H1 (cell line): ENCODE data around the gene TUBGCP3. TPM values are rescaled to one million over a fixed set of nuclear protein-coding genes. Genes with fewer than 3 reads are reported as not detected.

ENCODE experiments used
- CTCF ChIA-PET: fragments of 300-600 bp; sonication (Branson Sonifier 250); formaldehyde crosslinking; loops from one replicate; lab custom pipeline; 2021; ENCODE audit not compliant: partially characterized antibody; lab: Charles Lee
- POLR2A ChIA-PET: fragments of 300-600 bp; sonication (Branson Sonifier 250); formaldehyde crosslinking; loops from one replicate; lab custom pipeline; 2021; ENCODE audit warnings: inconsistent platforms; ENCODE audit not compliant: partially characterized antibody; lab: Charles Lee
- DNase-seq, 2 experiments: peaks; one replicate each; pipeline versions ENCODE4 v3.0.0 to v3.0.0-alpha.2; 2010 to 2022; ENCODE audit warnings: low spot score in 2 of 2, low read depth in 1 of 2, mixed read lengths in 1 of 2
- FAIRE-seq: peaks from 2 replicates; lab custom pipeline; 2011; peaks lifted over from hg19 to GRCh38; lab: Jason Lieb, UNC
- H2AFZ ChIP-seq: 2 replicates; pipeline ENCODE4 v1.8.1; 2012; ENCODE audit warnings: low read length, inconsistent platforms
- H2AK5ac ChIP-seq: 2 replicates; pipeline ENCODE4 v1.6.1; 2013; ENCODE audit warnings: low read depth, low read length
- H2BK120ac ChIP-seq: replicated peaks from 2 replicates; pipeline ENCODE3; 2013; ENCODE audit warnings: low read depth, low read length, inconsistent platforms
- H2BK12ac ChIP-seq: 2 replicates; pipeline ENCODE4 v1.6.1; 2013; ENCODE audit warnings: low read depth, low read length
- H2BK15ac ChIP-seq: 2 replicates; pipeline ENCODE4 v1.6.1; 2013; ENCODE audit warnings: low read length
- H2BK20ac ChIP-seq: 2 replicates; pipeline ENCODE4 v1.6.1; 2013; ENCODE audit warnings: low read length
- H2BK5ac ChIP-seq: 2 replicates; pipeline ENCODE4 v1.6.1; 2013; ENCODE audit warnings: low read depth, low read length
- H3K14ac ChIP-seq: 2 replicates; pipeline ENCODE4 v1.6.1; 2013; ENCODE audit warnings: inconsistent platforms; ENCODE audit not compliant: insufficient read length
- H3K18ac ChIP-seq: 2 replicates; pipeline ENCODE4 v1.6.1; 2013; ENCODE audit warnings: low read length; ENCODE audit errors: extremely low read depth
- H3K23ac ChIP-seq: 2 replicates; pipeline ENCODE4 v1.6.1; 2013; ENCODE audit warnings: inconsistent platforms; ENCODE audit not compliant: insufficient read length
- H3K23me2 ChIP-seq: 2 replicates; pipeline ENCODE4 v1.6.1; 2013; ENCODE audit warnings: low read depth, low read length
- H3K27ac ChIP-seq: 2 replicates; pipeline ENCODE4 v1.6.1; 2011; ENCODE audit warnings: low read depth, low read length, inconsistent platforms
- H3K27me3 ChIP-seq, 4 experiments: replicated peaks in 1 of 4; 1 replicate in 1 of 4; 2 replicates in 3 of 4; pipeline versions ENCODE4 v1.6.1 to v1.8.1; 2011 to 2013; ENCODE audit warnings: low read length in 3 of 4, mild to moderate bottlenecking in 3 of 4, inconsistent platforms in 2 of 4, mixed read lengths in 2 of 4, moderate library complexity in 1 of 4; ENCODE audit not compliant: control insufficient read depth in 3 of 4, insufficient read depth in 3 of 4; ENCODE audit errors: extremely low read depth in 1 of 4
- H3K36me3 ChIP-seq, 4 experiments: 2 replicates each; pipeline versions ENCODE4 v1.6.1 to v1.8.1; 2011 to 2013; ENCODE audit warnings: mild to moderate bottlenecking in 4 of 4, low read length in 3 of 4, moderate library complexity in 2 of 4, control low read depth in 1 of 4, inconsistent platforms in 1 of 4; ENCODE audit not compliant: insufficient read depth in 4 of 4, control insufficient read depth in 2 of 4
- H3K4ac ChIP-seq: replicated peaks from 2 replicates; pipeline ENCODE3; 2013; ENCODE audit warnings: low read length, low read depth, mixed read lengths, inconsistent platforms; ENCODE audit not compliant: insufficient read length
- H3K4me1 ChIP-seq, 4 experiments: replicated peaks in 1 of 4; 1 replicate in 1 of 4; 2 replicates in 3 of 4; pipeline versions ENCODE4 v1.6.1 to v1.8.1; 2011 to 2013; ENCODE audit warnings: low read length in 3 of 4, inconsistent platforms in 2 of 4, mixed read lengths in 1 of 4; ENCODE audit not compliant: insufficient read depth in 4 of 4, control insufficient read depth in 3 of 4
- H3K4me2 ChIP-seq, 2 experiments: 2 replicates each; pipeline versions ENCODE4 v1.6.1 to v1.8.1; 2011 to 2013; ENCODE audit warnings: low read depth in 2 of 2, low read length in 2 of 2, control low read depth in 1 of 2, inconsistent platforms in 1 of 2, mild to moderate bottlenecking in 1 of 2; ENCODE audit not compliant: insufficient read depth in 1 of 2
- H3K4me3 ChIP-seq, 4 experiments: fragments of 200-600, 300-600 bp in 1 of 4; sonication (generic), shearing (Covaris generic), sonication (Bioruptor Twin) in 1 of 4; 2 replicates each; pipeline versions ENCODE4 v1.5.1 to v1.8.1; 2011 to 2016; ENCODE audit warnings: low read length in 4 of 4, low read depth in 3 of 4, control low read depth in 2 of 4, inconsistent platforms in 2 of 4, mild to moderate bottlenecking in 2 of 4, mixed read lengths in 1 of 4, moderate library complexity in 1 of 4; ENCODE audit not compliant: insufficient read depth in 2 of 4; ENCODE audit errors: extremely low read depth in 1 of 4
- H3K56ac ChIP-seq: replicated peaks from 2 replicates; pipeline ENCODE3; 2013; ENCODE audit warnings: low read depth, mild to moderate bottlenecking, mixed read lengths, low read length, inconsistent platforms; ENCODE audit not compliant: insufficient read length
- H3K79me1 ChIP-seq: 2 replicates; pipeline ENCODE4 v1.6.1; 2013; ENCODE audit warnings: low read depth, low read length, control low read depth
- H3K79me2 ChIP-seq, 2 experiments: 2 replicates each; pipeline versions ENCODE4 v1.6.1 to v1.8.1; 2012 to 2013; ENCODE audit warnings: low read length in 2 of 2, mild to moderate bottlenecking in 2 of 2, inconsistent platforms in 1 of 2; ENCODE audit not compliant: insufficient read depth in 2 of 2, control insufficient read depth in 1 of 2
- H3K9ac ChIP-seq, 4 experiments: replicated peaks in 1 of 4; 1 replicate in 1 of 4; 2 replicates in 3 of 4; pipeline versions ENCODE4 v1.6.1 to v1.8.1; 2011 to 2013; ENCODE audit warnings: low read depth in 3 of 4, low read length in 3 of 4, control low read depth in 2 of 4, mild to moderate bottlenecking in 2 of 4, moderate library complexity in 2 of 4, inconsistent platforms in 1 of 4; ENCODE audit errors: extremely low read depth in 1 of 4
- H3K9me3 ChIP-seq, 2 experiments: 2 replicates each; pipeline versions ENCODE4 v1.6.1 to v1.8.1; 2012 to 2013; ENCODE audit warnings: mild to moderate bottlenecking in 2 of 2, moderate library complexity in 2 of 2, control low read depth in 1 of 2, inconsistent platforms in 1 of 2, low read depth in 1 of 2, low read length in 1 of 2, mixed read lengths in 1 of 2; ENCODE audit not compliant: insufficient read depth in 2 of 2
- H4K20me1 ChIP-seq, 2 experiments: replicated peaks in 1 of 2; 2 replicates each; pipeline versions ENCODE3 to v1.8.1; 2011 to 2013; ENCODE audit warnings: inconsistent platforms in 2 of 2, low read length in 2 of 2, mild to moderate bottlenecking in 1 of 2; ENCODE audit not compliant: insufficient read depth in 2 of 2, control insufficient read depth in 1 of 2
- H4K5ac ChIP-seq: 2 replicates; pipeline ENCODE4 v1.6.1; 2013; ENCODE audit warnings: low read length, low read depth, mixed read lengths, inconsistent platforms; ENCODE audit not compliant: insufficient read length
- H4K8ac ChIP-seq: 2 replicates; pipeline ENCODE4 v1.8.0; 2013; ENCODE audit warnings: mild to moderate bottlenecking, moderate library complexity, low read length, inconsistent platforms; ENCODE audit not compliant: insufficient read depth; ENCODE audit errors: extremely low read depth
- H4K91ac ChIP-seq: replicated peaks from 2 replicates; pipeline ENCODE3; 2013; ENCODE audit warnings: low read length, mixed read lengths, inconsistent platforms; ENCODE audit not compliant: insufficient read length
- ATF2 ChIP-seq: IDR thresholded peaks from 2 replicates; pipeline ENCODE4 v1.6.1; 2012; ENCODE audit warnings: low read length, inconsistent platforms
- EZH2 ChIP-seq: fragments of 200-600 bp; sonication (generic); IDR thresholded peaks from 2 replicates; pipeline ENCODE4 v1.7.1; 2012; ENCODE audit warnings: low read depth, mild to moderate bottlenecking, moderate library complexity, low read length, inconsistent platforms; ENCODE audit not compliant: severe bottlenecking
- PHF8 ChIP-seq: fragments of 200-600 bp; sonication (generic); conservative IDR thresholded peaks from 2 replicates; pipeline ENCODE4 v1.7.1; 2012; ENCODE audit warnings: low read depth, mild to moderate bottlenecking, inconsistent platforms, low read length, moderate library complexity
- WGBS, 2 experiments: shearing (Covaris generic) in 1 of 2; methylation state at CpG; one replicate each; pipeline versions ENCODE4 v1.1.6 to v1.1.7; 2013 to 2015; ENCODE audit warnings: low lambda C conversion rate in 2 of 2, mixed read lengths in 2 of 2, inconsistent platforms in 1 of 2, low coverage in 1 of 2, missing lambda C conversion rate in 1 of 2; ENCODE audit not compliant: insufficient replicate concordance in 2 of 2, insufficient coverage in 1 of 2, insufficient read length in 1 of 2; ENCODE audit errors: extremely low coverage in 1 of 2, missing lambda C conversion rate in 1 of 2; 5-methylcytosine and 5-hydroxymethylcytosine counted together
- polyA plus RNA-seq, 7 experiments: library from polyadenylated mRNA; depleted of rRNA in 3 of 7; stranded (reverse) in 5 of 7; unstranded in 2 of 7; fragments of >200 nt in 5 of 7; fragments of 200-250 nt in 2 of 7; gene quantifications; 1 replicate in 5 of 7; 2 replicates in 1 of 7; 4 replicates in 1 of 7; pipeline versions ENCODE4 v1.2.1 to v1.2.3, GENCODE V29; 2011 to 2013; ENCODE audit warnings: missing spikeins in 2 of 7, mixed read lengths in 2 of 7
- total RNA-seq: library from RNA; stranded (reverse); fragmentation: NEBNext Ultra II Directional; extraction: Animal tissue kit (Norgen Biotek cat#: 25700); gene quantifications from 2 replicates; pipeline ENCODE4 v1.2.1, GENCODE V29; 2021

Gene TUBGCP3
- total and polyA plus RNA-seq, 2 of the 8 experiments (the other 6 are each of a cell fraction or from before 2014, with no cell fraction given) = 27.0 to 31.7 TPM

- CTCF ChIA-PET = interaction anchor here (2.6 kb wide), 1 partner anchor 12 kb away, joined by 7 read pairs; no protein-coding TSS in a partner anchor
- Histone ChIP-seq H3K4me2 (no peak overlapping the region), H4K5ac (no peak overlapping the region), H2BK5ac (no peak overlapping the region), H3K14ac (no peak overlapping the region), H3K36me3 (no peaks in the 10 kb centered on the region), H3K4me3 (no peak overlapping the region), H4K8ac (no peak overlapping the region), H3K79me1 (no peaks in the 10 kb centered on the region), H3K4ac (no peak overlapping the region), H4K20me1 (no peaks in the 10 kb centered on the region), H3K23me2 (no peaks in the 10 kb centered on the region), H2AK5ac (no peak overlapping the region), H2BK20ac (no peak overlapping the region), H2BK12ac (no peak overlapping the region), H2AFZ (no peak overlapping the region), H4K91ac (no peak overlapping the region), H3K9me3 (peaks cover 0 to 3% of the 10 kb centered on the region in 2 experiments; a peak in 1 of 4 replicates), H3K79me2 (no peaks in the 10 kb centered on the region), H2BK120ac (no peak overlapping the region), H3K56ac (no peak overlapping the region), H3K18ac (no peak overlapping the region), H3K4me1 (no peaks in the 10 kb centered on the region; a peak in 1 of 7 replicates), H2BK15ac (no peak overlapping the region), H3K27me3 (no peaks in the 10 kb centered on the region), H3K23ac (no peak overlapping the region), H3K9ac (no peak overlapping the region), H3K27ac (no peak overlapping the region)
- TF ChIP-seq ATF2 (no peak), EZH2 (no peak), PHF8 (no peak)
- FAIRE-seq (no peak), DNase-seq (no peak)
- WGBS, 2 experiments = 90% methylated on average over 5 of the region's 5 CpGs; no CpG with 5 or more reads in 1 of the 2 experiments
- POLR2A ChIA-PET = no interaction called here
These were observed 125.5 kb downstream of the TUBGCP3 start for GRCh38 chr13:112462408-112462807.
